Stimulated activated CD4-positive, alpha-beta T cell treated with anti-CD3 and anti-CD28 coated beads, TNF-alpha, amount 100 ng/mL, for 1 hour (primary cell): Measurements from ENCODE around the gene MFSD1.

Experiments used
- DNase-seq, 3 donors: peaks; one replicate each; pipeline ENCODE4 v3.0.0-alpha.2; 2020; ENCODE audit warnings: low read depth in 3 of 3, low spot score in 1 of 3

The MFSD1 gene

GRCh38 chr3:158810823-158811724 lies 9.2 kb downstream of the MFSD1 start:
- DNase-seq, result no peak

- no peak for DNase-seq
Measured at GRCh38 chr3:158819282-158819681, 17.4 kb downstream of the MFSD1 start.

- no peak for DNase-seq
Measured at GRCh38 chr3:158820521-158820920, 18.7 kb downstream of the MFSD1 start.

- DNase-seq, result no peak
Measured at GRCh38 chr3:158821847-158822246, 20.0 kb downstream of the MFSD1 start.

GRCh38 chr3:158823426-158823825 lies 21.6 kb downstream of the MFSD1 start:
- DNase-seq, result no peak

GRCh38 chr3:158827773-158828172 lies 25.9 kb downstream of the MFSD1 start:
- no peak for DNase-seq

GRCh38 chr3:158830391-158830790 lies 28.5 kb downstream of the MFSD1 start:
- no peak for DNase-seq

- no peak for DNase-seq
Measured at GRCh38 chr3:158831861-158832260, 30.0 kb downstream of the MFSD1 start.

GRCh38 chr3:158835631-158836030 lies 33.8 kb downstream of the MFSD1 start:
- DNase-seq, result no peak

- no peak for DNase-seq
Measured at GRCh38 chr3:158836312-158836711, 34.5 kb downstream of the MFSD1 start.

- DNase-seq, result no peak
Measured at GRCh38 chr3:158837240-158837639, 35.4 kb downstream of the MFSD1 start.

GRCh38 chr3:158839966-158840365 lies 38.1 kb downstream of the MFSD1 start:
- no peak for DNase-seq

GRCh38 chr3:158841387-158841786 lies 39.5 kb downstream of the MFSD1 start:
- no peak for DNase-seq

- no peak for DNase-seq
Measured at GRCh38 chr3:158842976-158843375, 41.1 kb downstream of the MFSD1 start.

GRCh38 chr3:158845765-158846350 lies 44.0 kb downstream of the MFSD1 start:
- no peak for DNase-seq

- DNase-seq, result no peak
Measured at GRCh38 chr3:158846803-158847451, 45.1 kb downstream of the MFSD1 start.

- no peak for DNase-seq
Measured at GRCh38 chr3:158847452-158847821, 45.6 kb downstream of the MFSD1 start.

GRCh38 chr3:158847885-158848284 lies 46.0 kb downstream of the MFSD1 start:
- no peak for DNase-seq

GRCh38 chr3:158849757-158850156 lies 47.9 kb downstream of the MFSD1 start:
- DNase-seq, result no peak

- DNase-seq, result no peak
Measured at GRCh38 chr3:158859362-158859761, 57.5 kb downstream of the MFSD1 start.

GRCh38 chr3:158863247-158863646 lies 61.4 kb downstream of the MFSD1 start:
- DNase-seq, result no peak

GRCh38 chr3:158864492-158864891 lies 62.6 kb downstream of the MFSD1 start:
- DNase-seq, result no peak
